CD4-positive, alpha-beta T cell treated with Interferon alpha-2 for 1 hour (primary cell): ENCODE measurements around the gene GPR149.
"Not testable (repeated sequence)": the region's sequence is repeated elsewhere in the genome, so short reads cannot be mapped to it uniquely, and the experiment has no call there.

Experiments used
- DNase-seq, 2 donors: peaks; one replicate each; pipeline ENCODE4 v3.0.0-alpha.2; 2020 to 2022

Gene GPR149, protein sequence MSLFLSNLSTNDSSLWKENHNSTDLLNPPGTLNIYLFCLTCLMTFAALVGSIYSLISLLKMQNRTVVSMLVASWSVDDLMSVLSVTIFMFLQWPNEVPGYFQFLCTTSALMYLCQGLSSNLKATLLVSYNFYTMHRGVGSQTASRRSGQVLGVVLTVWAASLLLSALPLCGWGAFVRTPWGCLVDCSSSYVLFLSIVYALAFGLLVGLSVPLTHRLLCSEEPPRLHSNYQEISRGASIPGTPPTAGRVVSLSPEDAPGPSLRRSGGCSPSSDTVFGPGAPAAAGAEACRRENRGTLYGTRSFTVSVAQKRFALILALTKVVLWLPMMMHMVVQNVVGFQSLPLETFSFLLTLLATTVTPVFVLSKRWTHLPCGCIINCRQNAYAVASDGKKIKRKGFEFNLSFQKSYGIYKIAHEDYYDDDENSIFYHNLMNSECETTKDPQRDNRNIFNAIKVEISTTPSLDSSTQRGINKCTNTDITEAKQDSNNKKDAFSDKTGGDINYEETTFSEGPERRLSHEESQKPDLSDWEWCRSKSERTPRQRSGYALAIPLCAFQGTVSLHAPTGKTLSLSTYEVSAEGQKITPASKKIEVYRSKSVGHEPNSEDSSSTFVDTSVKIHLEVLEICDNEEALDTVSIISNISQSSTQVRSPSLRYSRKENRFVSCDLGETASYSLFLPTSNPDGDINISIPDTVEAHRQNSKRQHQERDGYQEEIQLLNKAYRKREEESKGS

DNA sequence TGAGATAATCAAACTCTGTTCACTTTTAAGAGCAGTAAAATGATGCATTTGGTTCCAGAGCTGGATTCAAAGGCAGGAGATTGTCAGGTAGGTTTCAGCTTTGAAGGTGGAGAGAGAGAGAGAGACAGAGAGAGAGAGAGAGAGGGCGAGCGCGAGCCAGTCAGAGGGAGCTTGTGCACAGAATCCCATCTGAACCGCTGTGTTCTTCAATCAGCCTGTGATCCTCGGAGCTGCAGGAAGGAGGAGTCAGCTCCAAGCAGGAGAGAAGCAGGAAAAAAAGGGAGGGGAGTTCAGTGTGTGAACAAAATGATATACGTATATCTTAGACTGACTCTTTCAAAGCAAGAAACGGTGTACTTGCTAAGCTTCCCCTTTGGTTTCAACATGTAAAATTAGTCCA is at the start of gene GPR149:
GPR149 (minus strand) TSS at position 177 of the 400 bp plus-strand sequence. CDS start 575 bp downstream, outside the sequence.
- no peak for DNase-seq

DNA sequence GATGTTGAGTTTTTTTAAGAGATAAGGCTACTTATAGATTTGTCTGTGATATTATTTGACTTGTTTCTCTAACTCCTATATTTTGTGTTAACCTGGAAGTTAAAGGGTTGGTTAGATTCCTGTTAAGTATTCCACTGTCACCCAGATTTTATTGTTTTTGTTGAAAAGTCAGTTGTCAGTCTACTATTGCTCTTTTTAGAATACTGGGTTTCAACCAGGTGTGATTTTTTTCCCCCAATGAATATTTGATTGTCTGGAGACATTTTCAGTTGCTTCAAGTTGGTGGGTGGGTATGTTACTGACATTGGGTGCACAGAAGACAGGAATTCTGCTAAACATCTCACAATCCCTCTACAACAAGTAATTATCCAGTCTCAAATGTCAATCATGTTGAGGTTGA is 43.8 kb upstream of the GPR149 start:
- DNase-seq, result no peak

DNA sequence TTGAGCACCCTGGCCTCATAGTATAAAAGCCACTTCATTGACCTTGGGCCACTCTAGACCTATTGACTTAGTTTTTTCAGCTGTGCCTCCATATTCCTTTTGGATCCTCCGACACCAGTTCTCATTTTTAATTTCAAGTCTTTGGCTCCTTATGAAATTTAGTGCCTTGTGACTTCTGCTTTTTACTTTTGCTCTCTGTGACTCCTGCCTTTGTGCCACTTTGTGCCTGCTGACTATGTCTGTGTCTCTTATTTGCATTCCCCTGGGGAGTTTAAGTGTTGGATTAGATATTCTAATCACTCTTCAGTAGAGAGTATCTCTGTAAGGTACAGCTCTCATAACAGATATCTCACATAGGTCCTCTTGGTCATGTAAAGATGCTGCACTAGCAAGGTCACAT is 39.6 kb upstream of the GPR149 start:
- no peak for DNase-seq

DNA sequence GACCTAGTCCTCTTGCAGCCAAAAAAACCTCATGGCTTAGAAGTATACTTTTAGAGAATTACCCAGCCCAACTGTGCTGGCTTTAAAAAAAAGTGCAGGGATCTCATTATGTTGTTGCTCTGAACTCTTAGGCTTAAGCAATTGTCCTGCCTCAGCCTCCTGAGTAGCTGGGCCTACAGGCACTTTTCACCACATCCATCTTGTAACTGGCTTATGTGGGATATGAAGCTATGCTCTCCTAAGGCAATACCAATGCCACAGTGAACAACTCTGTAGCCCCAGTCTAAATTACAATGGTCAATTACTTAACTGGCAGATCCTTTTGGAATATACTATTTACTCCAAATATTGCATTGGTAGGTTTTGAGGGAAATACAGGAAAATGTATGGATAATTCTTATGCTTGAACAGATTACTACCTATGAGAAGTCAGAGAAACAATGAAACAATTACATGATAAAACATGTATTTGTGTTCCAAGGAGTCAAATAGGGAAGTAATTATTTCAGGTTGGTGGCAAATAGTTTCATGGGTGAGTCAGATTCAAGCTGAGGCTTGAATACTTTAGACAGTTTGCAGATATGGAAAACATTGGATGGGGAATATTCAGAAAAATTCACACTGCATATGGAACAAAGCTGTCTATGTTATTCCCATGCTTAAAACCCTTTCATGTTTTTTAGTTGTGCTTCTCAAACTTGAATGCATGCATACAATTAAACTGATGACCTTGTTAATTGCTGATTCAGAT is 34.6 kb upstream of the GPR149 start:
- no peak for DNase-seq

DNA sequence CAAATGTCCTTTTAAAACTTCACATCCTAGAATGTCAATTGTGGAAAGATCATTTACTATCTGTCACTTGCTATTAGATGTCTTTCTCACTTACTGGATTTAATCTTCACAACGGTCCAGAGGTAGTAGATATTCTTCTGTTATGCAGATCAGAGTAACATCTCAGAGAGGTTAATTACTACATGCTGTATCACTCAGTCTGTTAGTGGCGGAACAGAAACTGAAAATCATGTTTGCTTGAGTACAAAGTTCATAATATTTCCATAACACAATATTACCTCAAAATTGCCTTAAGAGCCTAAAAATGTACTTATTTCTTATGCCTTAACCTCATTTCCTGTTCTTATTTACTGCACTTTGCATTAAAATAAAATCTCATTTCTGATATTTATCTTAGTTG is 28.6 kb upstream of the GPR149 start:
- no peak for DNase-seq

DNA sequence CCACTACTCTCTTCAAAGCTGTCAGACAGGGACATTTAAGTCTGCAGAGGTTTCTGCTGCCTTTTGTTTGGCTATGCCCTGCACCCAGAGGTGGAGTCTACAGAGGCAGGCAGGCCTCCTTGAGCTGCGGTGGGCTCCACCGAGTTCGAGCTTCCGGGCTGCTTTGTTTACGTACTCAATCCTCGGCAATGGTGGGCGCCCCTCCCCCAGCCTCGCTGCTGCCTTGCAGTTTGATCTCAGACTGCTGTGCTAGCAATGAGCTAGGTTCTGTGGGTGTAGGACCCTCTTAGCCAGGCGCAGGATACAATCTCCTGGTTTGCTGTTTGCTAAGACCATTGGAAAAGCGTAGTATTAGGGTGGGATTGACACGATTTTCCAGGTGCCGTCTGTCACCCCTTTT is 9.1 kb upstream of the GPR149 start:
- not testable (repeated sequence) for DNase-seq

DNA sequence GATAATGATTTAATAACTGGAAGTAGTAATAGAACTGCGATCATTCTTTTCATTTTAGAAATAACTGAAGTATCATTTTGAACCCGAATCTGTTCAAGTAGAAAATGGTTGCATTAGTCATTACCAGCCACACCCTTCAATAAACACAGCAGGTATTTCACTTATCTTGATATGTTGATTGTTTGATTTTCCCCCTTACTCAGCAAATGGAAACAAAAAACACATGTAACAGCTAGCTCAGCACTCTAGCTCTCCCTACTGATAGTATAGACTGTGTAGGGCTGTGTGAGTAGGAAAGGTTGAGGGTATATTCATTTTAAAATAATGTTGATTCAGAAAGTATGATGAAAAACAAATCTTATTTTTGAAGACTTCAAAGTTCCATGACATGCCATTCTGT is 1.1 kb upstream of the GPR149 start:
- DNase-seq, result no peak

DNA sequence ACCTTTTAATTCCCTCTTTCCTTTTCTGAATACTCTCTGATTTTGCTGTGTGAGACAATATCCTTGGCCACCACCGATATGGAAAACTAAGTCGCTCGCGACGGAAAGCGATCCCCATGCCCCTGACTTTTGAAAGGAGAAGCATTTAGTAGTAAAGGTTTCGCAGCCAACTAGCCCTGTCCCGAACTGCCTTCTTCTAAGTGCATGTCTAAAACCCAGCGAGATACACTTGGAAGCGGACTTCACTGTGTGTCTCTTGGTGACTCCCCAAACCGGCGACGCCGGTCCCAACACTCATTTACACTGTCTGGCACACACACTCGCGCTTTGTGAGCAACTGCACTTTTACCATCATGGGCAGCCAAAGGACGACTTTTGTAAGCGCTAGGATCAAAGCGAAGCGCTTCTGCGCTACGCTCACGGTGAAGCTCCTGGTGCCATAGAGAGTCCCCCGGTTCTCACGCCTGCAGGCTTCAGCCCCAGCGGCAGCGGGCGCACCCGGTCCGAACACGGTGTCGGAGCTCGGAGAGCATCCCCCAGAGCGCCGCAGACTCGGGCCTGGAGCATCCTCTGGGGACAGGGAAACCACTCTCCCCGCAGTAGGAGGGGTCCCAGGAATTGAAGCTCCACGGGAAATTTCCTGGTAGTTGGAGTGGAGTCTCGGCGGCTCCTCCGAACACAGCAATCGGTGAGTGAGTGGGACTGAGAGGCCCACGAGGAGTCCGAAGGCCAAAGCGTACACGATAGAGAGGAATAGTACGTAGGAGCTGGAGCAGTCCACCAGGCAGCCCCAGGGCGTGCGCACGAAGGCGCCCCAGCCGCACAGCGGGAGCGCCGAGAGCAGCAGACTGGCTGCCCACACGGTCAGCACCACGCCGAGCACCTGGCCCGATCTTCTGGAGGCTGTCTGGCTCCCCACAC is 1.4 kb downstream of the GPR149 start:
- no peak for DNase-seq

DNA sequence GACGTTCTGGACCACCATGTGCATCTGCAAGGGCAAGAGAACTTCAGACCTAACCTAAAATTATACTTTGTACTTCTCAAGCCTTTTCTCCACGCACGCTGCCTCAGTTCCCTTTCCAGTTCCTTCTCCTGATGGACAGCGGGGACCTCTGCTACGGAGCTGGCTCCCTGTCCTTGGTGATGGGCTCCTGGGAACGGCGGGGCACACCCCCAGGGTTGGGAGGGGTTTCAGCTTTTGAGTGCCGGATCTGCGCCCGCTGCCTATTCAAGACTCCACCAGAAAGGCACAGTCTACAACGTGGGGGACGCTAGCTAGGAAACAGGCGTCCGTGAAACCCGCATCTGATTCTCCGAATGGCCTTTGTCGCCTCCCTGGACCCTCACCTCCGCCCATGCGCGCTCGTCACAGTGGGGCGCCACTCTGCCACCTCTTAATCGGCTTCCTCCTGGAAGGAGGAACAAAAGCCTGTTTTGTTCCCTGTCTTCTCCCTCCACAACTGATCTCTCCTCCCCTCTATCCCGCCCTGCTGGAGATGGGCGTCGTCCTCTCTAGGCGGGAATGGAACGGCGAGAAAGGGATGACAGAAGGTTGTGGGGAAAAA is 2.2 kb downstream of the GPR149 start:
- no peak for DNase-seq

DNA sequence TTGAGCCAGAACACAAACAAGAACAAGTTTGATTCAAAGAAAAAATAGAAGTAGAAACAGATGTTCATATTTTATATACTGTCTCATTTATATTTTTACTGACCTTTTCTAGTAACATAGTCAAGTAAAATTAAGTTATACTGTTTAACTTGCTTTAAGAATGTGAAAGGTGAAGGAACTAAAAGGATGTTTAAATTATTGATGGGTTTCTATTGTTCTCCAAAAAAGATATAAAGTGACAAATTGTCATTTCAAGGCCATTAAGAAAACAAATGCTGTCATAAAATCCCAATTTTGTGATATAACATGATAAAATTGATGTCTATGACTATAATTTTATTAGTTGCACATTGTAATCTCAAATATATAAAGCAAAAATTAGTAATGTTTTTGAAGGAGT is 7.3 kb downstream of the GPR149 start:
- no peak for DNase-seq

DNA sequence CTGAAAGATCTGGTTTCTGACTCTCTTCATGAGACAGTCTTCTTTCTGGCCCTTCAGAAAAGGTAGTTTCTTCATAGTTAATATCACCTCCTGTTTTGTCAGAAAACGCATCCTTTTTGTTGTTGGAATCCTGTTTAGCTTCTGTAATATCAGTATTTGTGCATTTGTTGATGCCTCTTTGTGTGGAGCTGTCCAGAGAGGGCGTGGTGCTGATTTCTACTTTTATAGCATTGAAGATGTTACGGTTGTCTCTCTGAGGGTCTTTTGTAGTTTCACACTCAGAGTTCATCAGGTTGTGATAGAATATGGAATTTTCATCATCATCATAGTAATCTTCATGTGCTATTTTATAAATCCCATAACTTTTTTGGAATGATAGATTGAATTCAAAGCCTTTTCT is 8.9 kb downstream of the GPR149 start:
- DNase-seq, result no peak

DNA sequence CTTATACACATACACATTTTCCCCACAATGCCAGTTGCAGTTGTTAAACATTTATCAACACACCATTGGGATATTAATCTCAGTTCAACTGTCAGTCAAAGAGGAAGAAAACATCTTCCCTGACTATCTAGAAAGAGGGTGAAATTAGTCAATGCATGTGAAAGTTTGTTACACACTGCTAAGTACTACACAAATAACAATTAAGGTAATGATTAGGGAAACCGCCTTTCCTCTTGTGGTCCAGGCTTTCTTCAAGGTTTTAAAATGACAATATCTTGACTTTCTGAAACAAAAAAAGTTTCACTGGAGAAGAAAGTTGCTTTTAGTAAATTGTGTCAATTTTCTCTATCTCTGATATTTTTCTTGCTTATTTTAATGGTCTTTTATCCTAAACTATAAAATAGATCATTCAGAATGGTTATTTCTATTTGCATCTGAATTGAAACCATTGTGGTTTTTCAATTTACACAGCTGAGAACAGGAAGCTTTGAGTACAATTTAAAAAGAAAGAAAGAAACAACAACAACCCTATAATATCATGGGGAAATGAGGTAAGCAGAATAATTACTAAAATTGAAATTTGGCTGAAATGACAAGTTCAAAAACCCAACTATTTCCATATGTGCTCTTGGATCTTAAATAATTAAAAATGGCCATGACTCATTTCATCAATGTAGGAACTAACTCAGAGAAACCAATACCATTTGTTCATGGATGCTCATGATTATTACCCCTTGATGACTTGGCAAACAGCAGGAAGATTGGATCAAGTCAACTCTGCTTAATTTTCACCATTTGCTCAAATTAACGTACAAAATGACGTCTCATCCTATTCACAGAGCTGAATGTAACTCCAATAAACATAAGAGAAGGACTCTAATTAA is 31.7 kb downstream of the GPR149 start:
- no peak for DNase-seq

DNA sequence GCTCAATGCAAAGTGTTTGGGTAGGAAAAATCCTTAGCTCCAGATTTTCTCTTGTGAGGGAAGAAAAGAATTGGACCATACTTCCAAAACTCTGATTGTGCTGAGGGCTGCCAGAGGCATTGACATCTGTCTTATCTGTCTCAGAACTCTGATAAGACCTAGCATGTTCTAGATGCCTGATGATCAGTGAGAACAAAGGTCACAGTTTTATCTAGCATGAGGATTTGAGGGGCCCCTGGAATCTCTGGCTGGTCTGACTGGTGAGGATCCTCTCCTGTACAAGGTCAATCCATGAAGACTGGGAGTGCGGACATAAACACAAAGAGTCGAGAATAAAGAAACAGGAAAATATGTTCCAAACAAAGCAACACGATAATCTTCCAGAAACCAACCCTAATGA is 40.1 kb downstream of the GPR149 start:
- DNase-seq, result no peak

DNA sequence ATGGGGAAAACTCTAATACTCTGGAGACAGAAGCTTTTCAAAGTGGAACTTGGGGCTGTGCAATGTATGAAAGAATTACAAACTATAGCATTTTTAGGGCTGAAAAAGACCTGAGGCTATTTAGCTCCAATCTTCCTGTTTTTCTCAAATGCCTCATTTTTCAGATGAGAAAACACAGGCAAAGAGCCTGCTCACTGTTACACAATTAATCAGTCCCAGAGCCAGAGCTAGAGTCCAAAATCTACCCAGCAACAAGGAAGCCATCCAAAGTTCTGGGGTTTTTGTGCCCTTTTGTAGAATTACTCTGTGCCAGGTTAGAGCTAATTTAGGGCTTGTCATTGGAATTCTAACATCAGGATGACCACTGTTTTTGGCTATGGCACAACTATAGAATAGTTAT is 45.5 kb downstream of the GPR149 start:
- no peak for DNase-seq

DNA sequence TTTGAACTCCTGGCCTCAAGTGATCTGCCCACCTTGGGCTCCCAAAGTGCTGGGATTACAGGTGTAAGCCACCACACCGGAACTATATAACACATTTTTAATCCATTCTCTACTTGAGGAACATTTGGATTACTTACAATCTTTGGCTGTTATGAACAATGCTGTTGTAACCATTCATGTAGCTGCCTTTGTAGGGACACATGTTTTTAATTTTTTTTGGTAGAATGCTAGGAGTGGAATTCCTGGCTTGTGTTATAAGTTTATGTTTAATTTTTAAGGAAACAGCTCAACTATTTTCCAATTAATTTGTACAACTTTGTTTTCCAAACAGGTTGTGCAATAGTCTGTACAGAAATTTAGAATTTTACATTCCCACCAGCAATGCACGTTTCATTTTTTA is 51.7 kb downstream of the GPR149 start:
- no peak for DNase-seq

DNA sequence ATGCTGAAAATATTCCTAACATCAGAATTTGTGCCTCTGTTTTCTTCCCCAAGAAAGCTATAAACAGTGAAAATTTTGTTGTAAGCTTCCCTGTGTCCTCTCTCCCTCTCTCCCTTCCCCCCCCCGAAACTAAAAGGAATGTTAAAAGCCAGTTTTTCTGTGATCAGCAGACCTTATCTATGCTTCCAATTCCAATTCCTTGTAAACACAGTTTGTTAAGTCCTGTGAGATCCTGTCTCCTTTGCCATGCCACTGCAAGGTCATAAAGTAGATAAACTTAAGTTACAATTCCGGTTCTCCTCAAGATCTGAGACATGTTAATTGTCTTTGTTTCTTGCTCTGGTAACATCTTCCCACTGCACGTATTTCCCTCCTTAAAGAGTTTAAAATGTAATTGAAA is 62.8 kb downstream of the GPR149 start:
- DNase-seq, result no peak

DNA sequence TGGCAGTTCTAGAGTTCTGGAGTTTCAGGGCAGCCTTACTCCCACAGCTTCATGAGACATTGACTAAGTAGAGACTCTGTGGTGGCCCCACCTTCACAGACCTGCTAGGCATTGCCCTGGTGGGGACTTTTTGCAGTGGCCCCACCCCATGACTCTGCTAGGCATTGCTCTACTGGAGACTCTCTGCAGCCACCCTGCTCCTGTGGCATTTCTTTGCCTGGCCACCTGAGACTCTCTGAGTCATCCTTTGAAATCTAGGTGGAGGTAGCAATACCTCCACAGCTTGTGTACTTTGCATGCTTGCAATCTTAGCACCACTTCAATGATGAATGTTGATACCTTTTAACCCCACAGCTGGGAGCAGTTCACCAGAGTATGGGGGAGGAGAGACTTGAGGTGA is 65.1 kb downstream of the GPR149 start:
- no peak for DNase-seq

DNA sequence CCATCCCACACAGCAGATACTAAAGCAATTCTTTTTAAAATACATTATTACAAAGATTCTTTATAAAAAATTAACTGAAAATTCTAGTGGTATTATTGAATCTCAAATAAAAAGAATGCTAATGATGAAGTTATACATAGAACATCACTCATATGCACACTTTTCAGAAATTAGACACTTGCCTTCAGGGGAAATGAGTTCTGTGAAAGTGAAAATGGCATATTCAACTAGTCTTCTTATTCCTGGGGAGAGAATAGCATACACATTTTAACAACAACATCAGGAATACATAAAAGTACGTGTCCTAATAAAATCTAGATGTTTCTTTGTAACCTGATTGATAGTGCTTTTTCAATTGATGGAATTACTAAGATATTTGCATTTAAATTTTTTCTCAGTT is 68.9 kb downstream of the GPR149 start:
- no peak for DNase-seq

DNA sequence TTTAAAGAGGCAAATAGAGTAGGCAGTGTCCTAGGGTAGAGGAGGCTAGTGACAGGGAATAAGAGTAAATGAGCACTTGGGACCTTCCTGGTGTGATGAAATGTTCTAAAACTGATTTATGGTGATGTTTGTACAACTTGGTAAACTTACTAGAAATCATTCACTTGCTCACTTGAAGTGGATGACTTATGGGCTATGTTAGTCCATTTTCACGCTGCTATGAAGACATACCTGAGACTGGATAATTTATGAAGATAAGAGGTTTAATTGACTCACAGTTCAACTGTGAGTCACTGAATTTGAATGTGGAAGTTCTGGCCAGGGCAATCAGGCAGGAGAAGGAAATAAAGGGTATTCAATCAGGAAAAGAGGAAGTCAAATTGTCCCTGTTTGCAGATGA is 74.0 kb downstream of the GPR149 start:
- no peak for DNase-seq

DNA sequence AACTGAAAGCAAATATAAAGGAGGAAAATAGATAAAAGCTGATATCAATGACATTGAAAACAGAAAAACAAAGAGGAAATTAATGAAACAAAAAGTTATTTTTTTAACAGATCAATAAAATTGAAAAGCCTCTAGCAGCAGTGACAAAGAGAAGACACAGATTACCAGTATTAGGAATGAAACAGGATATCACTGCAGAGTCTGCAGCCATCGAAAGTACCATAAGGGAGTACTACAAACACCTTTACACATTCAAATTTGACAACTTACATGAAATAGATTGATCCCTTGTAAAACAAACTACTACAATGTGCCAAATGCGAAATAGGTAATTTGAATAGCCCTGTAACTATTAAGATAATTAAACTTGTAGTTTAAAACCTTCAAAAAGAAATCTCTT is 80.8 kb downstream of the GPR149 start:
- no peak for DNase-seq
